GM21526 (cell line): ENCODE results near the gene MYOG.

Experiments used
- ATAC-seq: cut with Tn5 transposase; IDR thresholded peaks from one replicate; pipeline ENCODE4 v1.9.1; 2021; ENCODE audit warnings: moderate library complexity; ENCODE audit not compliant: unreplicated experiment, low FRiP score

Gene MYOG

GRCh38 chr1:203035111-203036000 is 50.5 kb downstream of the MYOG start:
- no peak for ATAC-seq

DNA sequence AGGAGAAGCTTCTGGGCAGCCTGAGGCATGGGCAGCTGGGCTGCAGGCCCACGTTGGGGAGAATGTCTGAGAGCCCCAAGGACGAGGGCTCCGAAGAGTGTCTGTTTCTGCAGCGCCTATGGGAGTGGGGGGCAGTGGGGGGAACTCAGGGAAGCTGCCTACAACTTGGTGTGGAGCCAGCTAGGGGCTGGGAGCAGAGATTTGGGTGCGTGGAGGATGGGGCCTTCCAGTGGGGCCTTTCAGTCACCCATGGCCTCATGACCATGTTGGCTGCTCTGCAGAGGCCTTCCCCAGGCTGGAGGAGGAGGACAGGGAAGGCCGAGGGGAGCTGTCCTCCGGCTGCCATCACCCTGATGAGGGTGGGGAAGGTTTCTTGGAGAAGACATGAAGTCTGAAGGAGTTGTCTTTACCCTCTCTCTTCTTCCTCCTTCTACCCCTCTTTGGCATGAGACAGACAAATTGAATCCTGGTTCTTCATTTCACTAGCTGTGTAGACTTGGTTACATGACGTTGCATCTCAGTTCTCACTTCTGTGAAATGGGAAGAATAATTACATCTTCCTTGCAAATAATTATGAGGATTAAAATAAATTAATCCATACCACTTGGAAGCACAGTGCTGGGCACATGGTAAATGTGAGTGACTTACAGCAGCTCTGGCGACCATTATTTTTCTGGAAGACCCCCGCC is 51.2 kb downstream of the MYOG start:
- no peak for ATAC-seq

GRCh38 chr1:203033917-203034316 is 51.9 kb downstream of the MYOG start:
- no peak for ATAC-seq

- no peak for ATAC-seq
These were observed 52.5 kb downstream of the MYOG start for GRCh38 chr1:203033287-203033686.
